GM19467 (cell line): ENCODE measurements around the gene ZNF568.
A peak's percentile ranks its signal among the peaks of the same experiment; 100 is the strongest.

Experiments
- ATAC-seq: cut with Tn5 transposase; IDR thresholded peaks from one replicate; pipeline ENCODE4 v1.9.1; 2021; ENCODE audit warnings: mild to moderate bottlenecking, moderate library complexity; ENCODE audit not compliant: unreplicated experiment

ZNF568 gene

DNA sequence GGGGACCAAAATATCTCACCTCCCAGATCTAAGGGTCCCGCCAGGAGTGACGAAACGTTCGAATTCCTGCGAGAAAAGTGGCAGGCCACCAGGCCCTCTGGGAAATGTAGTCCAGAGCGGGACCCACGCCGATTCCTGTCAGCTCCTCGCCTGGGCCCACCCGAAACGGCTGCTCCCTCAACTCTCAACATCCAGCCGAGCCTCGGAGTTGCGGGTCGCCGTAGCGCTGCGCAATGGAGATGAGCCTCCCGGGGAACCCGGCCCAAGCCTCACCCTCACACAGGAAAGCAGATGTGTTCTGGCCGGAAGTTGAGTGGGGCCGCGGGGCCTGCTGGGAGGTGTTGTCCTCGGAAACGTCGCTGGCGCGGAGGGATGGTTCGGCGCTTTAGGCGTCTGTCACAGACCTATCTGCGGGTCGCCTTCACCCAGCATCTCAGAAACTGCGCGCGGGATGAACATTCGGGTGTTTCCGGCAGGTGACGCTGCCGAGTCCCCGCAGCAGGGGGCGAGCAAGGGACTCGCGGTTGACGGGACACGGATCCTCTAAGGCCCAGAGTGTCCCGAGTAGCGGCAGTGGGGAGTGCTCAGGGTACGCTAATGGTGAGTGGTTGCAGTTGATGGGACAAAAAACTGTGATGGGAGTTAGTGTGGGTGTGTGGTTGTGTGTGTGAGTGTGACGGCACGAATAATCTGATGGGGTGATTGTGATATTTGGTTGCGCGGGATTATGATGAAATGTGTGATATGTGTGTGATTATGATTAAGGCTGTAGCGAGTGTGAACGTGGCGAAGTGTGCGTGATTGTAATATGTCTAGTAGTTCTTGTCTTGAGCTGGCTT lies at the start of gene ZNF568, which contains the start of gene ZNF829:
ZNF568 (plus strand) TSS at position 341 of the 839 bp plus-strand sequence. CDS start 6,439 bp downstream, outside the sequence.
ZNF829 (minus strand) TSS at position 300 of the 839 bp plus-strand sequence. CDS start 1,124 bp downstream, outside the sequence.
- ATAC-seq = peak; percentile 77

- ATAC-seq = no peak
Observed at GRCh38 chr19:36876993-36877938, 38.9 kb upstream of the ZNF568 start.

- no peak for ATAC-seq
Observed at GRCh38 chr19:36891768-36892357, 24.3 kb upstream of the ZNF568 start.

- no peak for ATAC-seq
Observed at GRCh38 chr19:36894849-36895383, 21.2 kb upstream of the ZNF568 start.

DNA sequence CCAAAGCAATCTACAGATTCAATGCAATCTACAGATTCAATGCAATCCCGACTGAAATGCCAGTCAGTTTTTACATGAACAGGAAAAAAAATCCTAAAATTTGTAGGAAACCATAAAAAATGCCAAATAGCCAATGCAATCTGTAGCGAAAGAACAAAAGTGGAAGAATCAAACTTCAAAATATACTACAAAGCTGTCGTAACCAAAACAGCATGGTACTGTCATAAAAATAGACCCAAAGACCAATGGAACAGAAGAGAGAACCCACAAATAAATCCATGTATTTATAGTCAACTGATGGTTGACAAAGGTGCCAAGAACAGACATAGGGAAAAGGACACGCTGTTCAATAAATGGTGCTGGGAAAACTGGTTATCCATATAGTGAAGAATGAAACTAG lies 17.7 kb upstream of the ZNF568 start:
- no peak for ATAC-seq

DNA sequence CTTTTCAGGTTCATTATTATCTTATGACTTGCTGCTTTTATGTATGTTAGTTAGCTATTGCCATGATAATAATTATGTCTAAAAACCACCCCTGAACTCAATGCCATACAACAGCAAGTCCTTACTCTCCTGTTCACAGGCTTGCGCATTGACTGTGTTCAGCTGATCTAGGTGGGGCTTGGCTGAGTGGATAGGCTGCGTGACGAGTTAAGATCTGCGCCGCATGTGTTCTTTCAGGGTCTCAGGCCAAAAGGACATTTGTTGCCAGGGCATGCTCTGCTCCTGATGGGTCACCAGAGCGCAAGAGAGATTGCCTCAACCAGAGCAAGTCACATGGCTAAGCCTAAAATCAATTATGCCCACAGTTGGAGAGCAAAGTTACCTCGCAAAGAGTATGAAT lies 859 bp downstream of the ZNF568 start:
- no peak for ATAC-seq

- ATAC-seq = no peak
Observed at GRCh38 chr19:36918090-36918489, 2.0 kb downstream of the ZNF568 start.

- no peak for ATAC-seq
Observed at GRCh38 chr19:36931684-36932083, 15.6 kb downstream of the ZNF568 start.

DNA sequence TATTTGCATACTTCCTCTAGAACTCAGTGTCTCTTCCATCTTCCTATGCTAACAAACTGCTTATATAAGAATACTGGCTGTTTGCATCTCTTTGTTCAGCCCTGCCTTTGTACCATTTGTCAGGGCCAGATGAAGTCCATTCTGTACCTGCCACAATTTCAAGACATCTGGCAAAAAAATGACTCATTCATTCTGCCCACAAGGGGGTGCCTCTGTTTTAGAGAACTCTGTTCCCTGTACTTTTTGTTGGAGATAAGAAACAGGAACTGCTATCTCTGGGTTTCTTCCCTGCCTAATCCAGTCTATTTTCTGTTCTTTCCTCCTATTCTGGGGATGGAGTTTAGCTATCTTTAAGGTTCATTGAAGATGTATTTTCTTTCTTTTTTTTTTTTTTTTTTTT lies 23.0 kb downstream of the ZNF568 start:
- no peak for ATAC-seq

DNA sequence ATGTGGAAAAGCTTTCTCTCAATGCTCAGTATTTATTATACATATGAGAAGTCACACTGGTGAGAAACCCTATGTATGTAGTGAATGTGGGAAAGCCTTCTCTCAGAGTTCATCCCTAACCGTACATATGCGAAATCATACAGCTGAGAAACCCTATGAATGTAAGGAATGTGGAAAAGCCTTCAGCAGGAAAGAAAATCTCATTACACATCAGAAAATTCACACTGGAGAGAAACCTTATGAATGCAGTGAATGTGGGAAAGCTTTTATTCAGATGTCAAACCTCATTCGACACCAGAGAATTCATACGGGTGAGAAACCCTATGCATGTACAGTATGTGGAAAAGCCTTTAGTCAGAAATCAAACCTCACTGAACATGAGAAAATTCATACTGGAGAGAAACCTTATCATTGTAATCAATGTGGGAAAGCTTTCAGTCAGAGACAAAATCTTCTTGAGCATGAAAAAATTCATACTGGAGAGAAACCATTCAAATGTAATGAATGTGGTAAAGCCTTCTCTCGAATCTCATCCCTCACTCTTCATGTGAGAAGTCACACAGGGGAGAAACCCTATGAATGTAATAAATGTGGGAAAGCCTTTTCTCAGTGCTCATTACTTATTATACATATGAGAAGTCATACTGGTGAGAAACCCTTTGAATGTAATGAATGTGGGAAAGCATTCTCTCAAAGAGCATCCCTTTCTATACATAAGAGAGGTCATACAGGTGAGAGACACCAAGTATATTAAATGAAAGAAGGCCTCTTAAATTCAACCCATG lies 34.4 kb downstream of the ZNF568 start:
- no peak for ATAC-seq

DNA sequence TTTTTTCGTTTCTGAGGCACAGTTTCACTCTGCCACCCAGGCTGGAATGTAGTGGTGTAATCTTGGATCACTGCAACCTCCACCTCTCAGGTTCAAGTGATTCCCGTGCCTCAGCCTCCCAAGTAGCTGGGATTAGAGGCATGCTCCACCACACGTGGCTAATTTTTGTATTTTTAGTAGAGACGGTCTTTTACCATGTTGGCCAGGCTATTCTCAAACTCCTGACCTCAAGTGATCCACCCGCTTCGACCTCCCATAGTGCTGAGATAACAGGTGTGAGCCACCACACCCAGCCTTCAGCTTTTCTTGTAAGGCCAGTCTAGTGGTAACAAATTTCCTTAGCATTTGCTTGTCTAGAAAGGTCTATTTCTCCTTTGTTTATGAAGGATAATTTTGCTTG lies 46.2 kb downstream of the ZNF568 start:
- ATAC-seq = no peak

DNA sequence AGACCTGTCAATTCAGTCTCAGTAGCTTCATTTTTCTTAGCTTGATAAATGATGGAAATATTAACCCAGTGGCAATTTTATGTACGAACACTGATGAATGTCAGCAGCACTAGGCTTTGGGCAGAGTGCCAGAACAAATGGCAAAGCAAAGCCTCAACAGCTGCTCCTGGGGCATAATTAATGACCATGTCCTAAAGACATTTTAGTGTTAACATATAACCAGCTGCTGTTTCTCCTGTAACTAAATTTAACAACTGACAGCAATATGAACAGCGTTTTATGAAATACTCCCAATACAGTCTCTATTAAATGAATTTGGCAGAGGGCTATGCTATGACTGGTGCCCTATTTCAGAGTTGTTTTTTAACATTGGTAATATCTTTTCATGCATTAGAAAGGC lies 47.1 kb downstream of the ZNF568 start:
- no peak for ATAC-seq

GRCh38 chr19:36972571-36972970 lies 56.4 kb downstream of the ZNF568 start:
- no peak for ATAC-seq

GRCh38 chr19:36973021-36973843 lies 57.1 kb downstream of the ZNF568 start:
- ATAC-seq = no peak

DNA sequence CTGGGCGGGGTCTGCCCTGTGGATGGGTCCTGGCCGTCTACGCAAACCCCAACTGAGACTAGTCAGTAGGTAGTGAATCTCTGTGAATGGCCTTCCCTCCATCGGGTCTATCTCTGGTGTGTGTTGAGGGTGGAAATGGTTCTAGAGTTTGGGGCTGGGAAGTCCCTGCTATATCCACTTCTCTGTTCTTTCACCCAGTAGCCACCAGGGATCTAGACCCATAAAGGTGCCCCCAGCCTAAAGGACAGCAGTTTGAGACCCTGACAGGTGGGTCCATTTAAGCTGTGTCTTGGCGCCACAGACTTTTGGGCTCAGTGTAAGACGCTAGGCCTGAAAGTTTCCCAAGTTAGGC lies 57.7 kb downstream of the ZNF568 start:
- no peak for ATAC-seq

DNA sequence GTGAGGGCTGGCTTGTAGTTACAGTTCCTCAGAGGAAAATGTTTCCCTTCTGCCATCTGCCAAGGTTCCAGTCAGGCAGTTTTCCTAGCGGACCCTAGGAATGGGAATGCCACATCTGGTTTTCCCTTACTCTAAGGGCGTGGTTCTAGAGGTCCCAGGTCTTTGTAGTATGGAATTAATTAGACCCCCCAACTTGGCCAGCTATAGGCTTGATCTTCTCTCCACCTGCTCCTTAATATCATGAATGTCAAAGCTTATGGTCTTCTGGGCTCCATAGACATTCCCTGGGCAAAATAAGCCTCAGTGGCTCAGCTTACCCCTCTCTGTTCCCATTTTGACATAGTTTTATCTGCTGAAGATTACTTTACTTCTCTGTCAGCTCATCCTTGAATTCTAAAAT lies 70.0 kb downstream of the ZNF568 start:
- ATAC-seq = no peak

- ATAC-seq = no peak
Observed at GRCh38 chr19:36986601-36987000, 70.5 kb downstream of the ZNF568 start.

DNA sequence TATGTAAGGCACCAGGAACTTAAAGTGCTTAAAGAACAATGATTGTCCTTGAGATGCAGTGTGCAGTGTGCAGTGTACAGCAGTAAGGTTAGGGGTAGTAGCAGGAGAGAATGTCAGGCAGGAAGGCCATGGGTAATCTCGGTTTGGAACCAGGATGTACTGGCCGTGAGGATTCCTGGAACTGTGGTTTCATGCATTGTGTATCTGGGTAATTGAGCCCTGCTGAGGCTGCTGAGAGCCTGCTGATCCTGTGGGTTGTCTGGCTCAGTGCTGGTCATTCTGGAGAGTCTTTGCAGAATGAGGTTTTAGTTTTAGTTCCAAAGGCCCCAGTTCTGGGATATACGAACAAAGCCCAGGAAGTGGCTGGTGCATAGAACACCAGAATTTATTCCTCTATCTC lies 71.0 kb downstream of the ZNF568 start:
- ATAC-seq = no peak

- no peak for ATAC-seq
Observed at GRCh38 chr19:36997152-36997842, 81.2 kb downstream of the ZNF568 start.
